ENCODE results near the gene APPL2.

The APPL2 gene

DNA sequence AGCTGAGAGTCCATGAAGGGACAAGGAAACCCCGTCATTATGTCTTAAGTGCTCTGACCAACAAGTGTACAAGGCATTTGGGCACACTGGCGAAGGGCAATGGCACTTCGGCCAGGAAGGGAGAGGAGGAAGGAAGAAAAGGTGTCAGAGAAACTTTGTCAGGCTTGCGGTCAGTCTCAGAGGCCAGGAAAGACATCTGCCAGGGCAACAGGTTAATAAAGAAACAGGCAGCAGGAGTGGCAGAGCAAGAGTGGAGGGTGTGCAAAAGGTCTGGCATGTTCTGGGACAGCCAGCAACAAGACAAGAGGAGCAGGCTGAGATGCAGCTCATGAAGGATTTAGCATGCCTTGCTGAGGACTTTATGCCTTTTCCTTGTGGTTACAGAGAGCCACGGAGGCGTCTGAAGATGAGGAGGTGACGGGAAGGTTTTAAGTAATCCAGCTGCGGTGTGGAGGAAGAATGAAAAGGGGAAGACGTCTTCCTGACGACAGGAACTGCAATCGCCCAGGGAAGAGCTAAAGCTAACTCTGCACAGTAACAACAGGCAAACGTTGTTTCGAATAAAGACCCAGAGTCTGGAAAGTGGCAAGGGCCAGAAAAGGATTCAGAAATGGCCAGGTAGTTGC, 13.1 kb downstream of the APPL2 start:
- no peak overlapping the region for H3K27ac ChIP-seq (ENCODE audit: low read length)
- H3K36me3 ChIP-seq (ENCODE audit: control insufficient read depth in 2 of 2, insufficient read depth in 2 of 2, low read length in 2 of 2) = peaks cover 16 to 35% of the 10 kb centered on the region in 2 donors
- H3K9me3 ChIP-seq (ENCODE audit: control insufficient read depth in 2 of 2, low read length in 2 of 2) = no peaks in the 10 kb centered on the region
- no peaks in the 10 kb centered on the region for H3K27me3 ChIP-seq (ENCODE audit: control insufficient read depth in 1 of 2, insufficient read depth in 2 of 2, low read length in 2 of 2)
- H3K4me3 ChIP-seq (ENCODE audit: low read length in 2 of 2) = no peak overlapping the region
- peaks cover 10% of the 10 kb centered on the region for H3K4me1 ChIP-seq (ENCODE audit: control insufficient read depth, insufficient read depth, low read length)
- H3K9ac ChIP-seq (ENCODE audit: low read length in 2 of 2) = no peak overlapping the region

DNA sequence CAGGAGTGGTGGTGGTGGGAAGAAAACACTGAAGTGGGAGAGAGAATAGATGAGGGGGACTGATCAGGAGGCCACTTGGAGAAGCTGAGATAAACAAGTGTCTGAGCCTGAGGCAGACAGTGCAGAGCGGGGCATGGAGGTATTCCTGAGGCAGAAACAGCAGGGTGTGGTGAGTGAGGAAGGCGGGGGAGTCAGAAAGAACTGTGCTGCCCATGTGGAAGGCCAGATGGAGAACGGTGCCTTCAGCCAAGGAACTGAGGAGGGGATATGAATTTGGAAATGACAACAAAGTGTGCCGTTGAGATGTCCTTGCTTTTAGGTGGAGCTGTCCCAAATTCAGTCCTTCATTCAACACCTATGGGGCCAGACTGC, 13.7 kb downstream of the APPL2 start:
- peaks cover 10% of the 10 kb centered on the region for H3K4me1 ChIP-seq (ENCODE audit: control insufficient read depth, insufficient read depth, low read length)
- no peak overlapping the region for H3K27ac ChIP-seq (ENCODE audit: low read length)
- H3K4me3 ChIP-seq (ENCODE audit: low read length in 2 of 2) = no peak overlapping the region
- no peaks in the 10 kb centered on the region for H3K9me3 ChIP-seq (ENCODE audit: control insufficient read depth in 2 of 2, low read length in 2 of 2)
- H3K36me3 ChIP-seq (ENCODE audit: control insufficient read depth in 2 of 2, insufficient read depth in 2 of 2, low read length in 2 of 2) = peaks cover 14 to 35% of the 10 kb centered on the region in 2 donors
- no peak overlapping the region for H3K9ac ChIP-seq (ENCODE audit: low read length in 2 of 2)
- H3K27me3 ChIP-seq (ENCODE audit: control insufficient read depth in 1 of 2, insufficient read depth in 2 of 2, low read length in 2 of 2) = no peaks in the 10 kb centered on the region

DNA sequence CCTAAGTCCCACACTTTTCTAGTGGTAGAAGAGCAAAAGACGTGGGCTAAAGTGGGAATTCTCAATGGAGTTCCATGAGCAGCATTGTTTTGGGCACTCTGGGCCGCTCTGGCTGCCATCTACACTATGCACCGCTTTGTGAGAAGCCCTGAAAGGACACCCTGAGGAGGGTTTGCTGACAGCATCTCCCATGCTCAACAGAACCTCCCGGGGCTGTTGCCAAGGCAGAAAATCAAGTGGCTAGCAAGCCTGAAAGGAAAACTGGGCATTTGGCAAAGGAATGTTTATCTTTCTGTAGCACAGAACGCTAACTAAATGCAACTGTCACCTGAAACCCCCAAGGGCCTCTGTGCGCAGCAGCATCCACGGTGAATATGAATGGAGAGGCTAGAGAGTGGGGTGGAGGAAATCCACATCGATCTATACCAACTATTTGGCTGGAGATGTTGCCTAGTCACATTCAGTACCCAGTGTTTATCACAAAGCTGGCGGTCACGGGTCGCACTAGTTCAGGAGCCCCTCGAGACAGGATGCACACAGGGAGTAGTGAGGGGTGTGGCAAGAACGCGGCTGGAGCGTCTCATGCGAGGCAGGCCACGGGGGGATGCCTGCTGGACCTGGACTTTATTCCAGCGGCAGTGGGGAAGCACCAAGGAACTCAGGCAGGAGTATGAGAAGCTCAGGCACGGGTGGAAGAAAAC, 14.2 kb downstream of the APPL2 start:
- H3K4me1 ChIP-seq (ENCODE audit: control insufficient read depth, insufficient read depth, low read length) = peaks cover 10% of the 10 kb centered on the region
- no peak overlapping the region for H3K9ac ChIP-seq (ENCODE audit: low read length in 2 of 2)
- H3K27me3 ChIP-seq (ENCODE audit: control insufficient read depth in 1 of 2, insufficient read depth in 2 of 2, low read length in 2 of 2) = no peaks in the 10 kb centered on the region
- no peak overlapping the region for H3K27ac ChIP-seq (ENCODE audit: low read length)
- no peaks in the 10 kb centered on the region for H3K9me3 ChIP-seq (ENCODE audit: control insufficient read depth in 2 of 2, low read length in 2 of 2)
- no peak overlapping the region for H3K4me3 ChIP-seq (ENCODE audit: low read length in 2 of 2)
- H3K36me3 ChIP-seq (ENCODE audit: control insufficient read depth in 2 of 2, insufficient read depth in 2 of 2, low read length in 2 of 2) = peaks cover 18 to 35% of the 10 kb centered on the region in 2 donors

DNA sequence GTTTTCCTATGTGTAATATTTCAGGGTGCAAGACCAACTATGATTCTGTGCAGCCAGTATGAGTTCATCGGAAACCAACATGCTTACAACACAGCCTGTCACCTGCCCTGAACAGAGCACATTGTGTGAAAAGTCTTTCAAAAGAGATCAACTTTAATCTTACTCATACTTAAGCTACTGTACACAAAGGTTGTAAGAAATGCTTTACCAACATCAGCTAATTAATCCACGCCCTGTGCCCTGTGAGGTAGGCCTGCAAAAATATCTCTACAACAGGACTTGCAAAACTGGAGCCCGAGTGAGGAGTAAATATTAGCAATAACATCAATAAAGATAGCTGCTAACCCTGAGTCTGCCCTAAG, 15.1 kb downstream of the APPL2 start:
- Histone ChIP-seq H3K4me3 (ENCODE audit: low read length in 2 of 2) (no peak overlapping the region), H3K9ac (ENCODE audit: low read length in 2 of 2) (no peak overlapping the region), H3K27ac (ENCODE audit: low read length) (no peak overlapping the region), H3K4me1 (ENCODE audit: control insufficient read depth, insufficient read depth, low read length) (peaks cover 7% of the 10 kb centered on the region), H3K27me3 (ENCODE audit: control insufficient read depth in 1 of 2, insufficient read depth in 2 of 2, low read length in 2 of 2) (no peaks in the 10 kb centered on the region), H3K36me3 (ENCODE audit: control insufficient read depth in 2 of 2, insufficient read depth in 2 of 2, low read length in 2 of 2) (peaks cover 21 to 35% of the 10 kb centered on the region in 2 donors), H3K9me3 (ENCODE audit: control insufficient read depth in 2 of 2, low read length in 2 of 2) (no peaks in the 10 kb centered on the region)

DNA sequence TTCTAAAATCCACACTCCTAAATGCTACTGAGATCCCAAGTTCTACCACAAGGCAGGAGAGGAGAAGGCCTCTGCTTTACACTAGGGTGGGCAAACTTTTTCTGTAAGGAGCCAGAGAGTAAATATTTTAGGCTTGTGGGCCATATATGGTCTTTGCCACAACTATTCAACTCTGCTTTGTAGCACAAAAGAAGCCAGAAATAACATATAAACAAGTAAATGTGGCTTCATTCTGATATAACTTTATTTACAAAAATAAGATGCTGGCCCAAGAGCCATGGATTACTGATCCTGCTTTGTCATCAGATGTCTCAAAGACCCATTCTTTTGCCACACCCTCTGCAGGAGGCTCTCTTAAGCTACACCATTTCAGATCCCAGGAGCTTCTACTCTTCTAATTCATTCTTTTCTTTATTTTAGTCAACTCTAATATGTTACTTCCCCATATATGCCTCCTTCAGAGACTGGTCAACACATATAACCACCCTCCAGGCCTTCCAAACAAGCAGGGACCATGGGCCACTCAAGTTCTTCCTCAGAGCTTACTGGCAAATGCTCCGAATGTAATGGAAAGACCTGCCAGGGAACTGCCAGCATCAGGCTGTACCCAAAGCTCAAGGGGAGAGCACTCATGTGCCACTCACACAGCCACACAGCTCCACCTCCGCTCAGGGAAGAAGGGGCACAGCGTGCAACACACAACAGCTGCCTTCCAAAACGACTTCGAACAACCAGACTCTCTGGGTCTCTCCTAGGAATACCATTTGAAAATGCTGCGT, 15.6 kb downstream of the APPL2 start:
- Histone ChIP-seq H3K27me3 (ENCODE audit: control insufficient read depth in 1 of 2, insufficient read depth in 2 of 2, low read length in 2 of 2) (no peaks in the 10 kb centered on the region), H3K36me3 (ENCODE audit: control insufficient read depth in 2 of 2, insufficient read depth in 2 of 2, low read length in 2 of 2) (peaks cover 22 to 35% of the 10 kb centered on the region in 2 donors), H3K4me1 (ENCODE audit: control insufficient read depth, insufficient read depth, low read length) (peaks cover 7% of the 10 kb centered on the region), H3K27ac (ENCODE audit: low read length) (no peak overlapping the region), H3K9me3 (ENCODE audit: control insufficient read depth in 2 of 2, low read length in 2 of 2) (no peaks in the 10 kb centered on the region), H3K9ac (ENCODE audit: low read length in 2 of 2) (no peak overlapping the region), H3K4me3 (ENCODE audit: low read length in 2 of 2) (no peak overlapping the region)

DNA sequence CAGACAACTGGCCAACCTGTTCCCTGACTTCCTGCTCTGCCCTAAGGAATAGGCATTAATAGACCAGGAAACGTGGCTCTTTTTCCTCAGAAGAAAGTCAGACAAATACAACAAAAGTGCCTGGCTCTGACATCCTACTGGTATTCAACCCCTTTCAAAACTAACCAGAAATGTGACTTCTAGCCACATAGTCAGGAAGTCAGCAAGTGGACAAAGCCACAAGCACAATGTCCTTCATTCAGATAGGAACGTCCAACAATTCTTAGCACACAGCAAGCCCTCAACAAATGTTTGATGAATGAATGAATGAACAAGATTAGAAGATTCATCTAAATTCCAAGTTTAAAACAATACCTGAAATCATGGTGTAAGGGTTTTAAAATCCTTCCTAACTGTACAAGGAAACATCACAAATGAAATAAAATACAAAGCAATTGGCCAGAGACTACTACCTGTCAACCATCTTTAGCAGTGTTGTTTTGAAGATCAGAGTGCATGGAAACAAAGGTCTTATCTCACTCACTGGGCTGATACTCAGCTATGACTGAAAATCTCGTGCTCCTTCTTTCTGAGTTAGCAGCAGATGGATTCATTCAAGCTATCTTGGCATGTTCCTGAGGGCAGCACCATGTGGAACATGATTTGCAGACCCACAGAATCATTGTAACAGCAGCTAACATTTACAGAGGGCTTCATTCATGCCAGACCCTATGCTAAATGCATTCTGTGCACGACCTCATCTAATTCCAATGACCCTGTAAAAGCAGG, 16.5 kb downstream of the APPL2 start:
- peaks cover 7% of the 10 kb centered on the region for H3K4me1 ChIP-seq (ENCODE audit: control insufficient read depth, insufficient read depth, low read length)
- no peaks in the 10 kb centered on the region for H3K27me3 ChIP-seq (ENCODE audit: control insufficient read depth in 1 of 2, insufficient read depth in 2 of 2, low read length in 2 of 2)
- no peak overlapping the region for H3K9ac ChIP-seq (ENCODE audit: low read length in 2 of 2)
- H3K9me3 ChIP-seq (ENCODE audit: control insufficient read depth in 2 of 2, low read length in 2 of 2) = no peaks in the 10 kb centered on the region
- H3K36me3 ChIP-seq (ENCODE audit: control insufficient read depth in 2 of 2, insufficient read depth in 2 of 2, low read length in 2 of 2) = peaks cover 26 to 38% of the 10 kb centered on the region in 2 donors
- no peak overlapping the region for H3K4me3 ChIP-seq (ENCODE audit: low read length in 2 of 2)
- H3K27ac ChIP-seq (ENCODE audit: low read length) = peak overlapping the region; percentile 2

DNA sequence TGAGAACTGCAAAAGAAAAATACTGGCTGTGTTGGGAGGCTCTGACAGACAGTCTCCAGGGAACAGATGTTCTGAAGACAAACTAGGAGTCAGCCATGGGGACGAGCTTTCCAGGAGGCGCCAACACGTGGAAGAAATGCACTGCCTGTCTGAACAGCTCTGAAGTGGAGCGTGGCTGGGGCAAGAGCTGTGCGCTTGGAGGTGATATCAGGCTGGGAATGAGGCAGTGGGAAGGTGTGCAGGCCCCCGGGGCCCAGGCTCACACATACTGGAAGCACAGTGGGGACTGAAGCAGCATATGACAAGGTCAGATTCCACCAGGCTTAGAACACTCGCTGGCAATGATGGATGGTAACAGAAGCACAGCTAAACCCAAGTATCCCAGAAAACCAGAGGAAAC, 17.5 kb downstream of the APPL2 start:
- no peaks in the 10 kb centered on the region for H3K9me3 ChIP-seq (ENCODE audit: control insufficient read depth in 2 of 2, low read length in 2 of 2)
- H3K4me3 ChIP-seq (ENCODE audit: low read length in 2 of 2) = no peak overlapping the region
- H3K36me3 ChIP-seq (ENCODE audit: control insufficient read depth in 2 of 2, insufficient read depth in 2 of 2, low read length in 2 of 2) = peaks cover 24 to 34% of the 10 kb centered on the region in 2 donors
- H3K4me1 ChIP-seq (ENCODE audit: control insufficient read depth, insufficient read depth, low read length) = peaks cover 7% of the 10 kb centered on the region
- H3K27ac ChIP-seq (ENCODE audit: low read length) = no peak overlapping the region
- H3K27me3 ChIP-seq (ENCODE audit: control insufficient read depth in 1 of 2, insufficient read depth in 2 of 2, low read length in 2 of 2) = no peaks in the 10 kb centered on the region
- no peak overlapping the region for H3K9ac ChIP-seq (ENCODE audit: low read length in 2 of 2)

DNA sequence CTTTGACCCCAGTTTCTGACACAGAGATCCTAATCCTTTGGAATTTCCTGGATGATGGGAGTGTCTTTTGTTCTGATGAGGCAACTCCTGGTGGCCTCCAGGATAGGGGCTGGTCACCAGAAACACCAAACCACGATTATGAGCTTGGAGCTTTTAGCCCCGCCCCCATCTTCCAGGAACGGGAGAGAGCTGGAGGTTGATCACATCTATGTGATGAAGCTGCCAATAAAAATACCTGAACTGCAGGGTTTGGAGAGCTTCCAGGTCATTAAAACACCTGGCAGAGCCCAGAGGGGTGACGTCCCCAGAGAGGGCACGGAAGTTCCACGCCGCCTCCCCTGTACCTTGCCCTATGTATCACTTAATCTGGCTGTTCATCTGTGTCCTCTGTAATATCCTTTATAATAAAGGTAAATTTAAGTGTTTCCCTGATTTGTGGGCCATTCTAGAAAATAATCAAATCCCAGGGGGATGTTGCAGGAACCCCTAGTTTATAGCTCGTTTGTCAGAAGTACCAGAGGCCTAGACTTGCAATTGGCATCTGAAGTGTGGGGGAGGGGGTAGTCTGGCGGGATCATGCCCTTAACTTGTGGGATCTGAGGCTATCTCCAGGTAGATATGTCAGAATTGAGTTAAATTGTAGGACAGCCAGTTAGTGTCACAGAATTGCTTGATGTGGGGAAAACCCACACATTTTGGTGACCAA, 21.2 kb downstream of the APPL2 start:
- Histone ChIP-seq H3K9ac (ENCODE audit: low read length in 2 of 2) (no peak overlapping the region), H3K27me3 (ENCODE audit: control insufficient read depth in 1 of 2, insufficient read depth in 2 of 2, low read length in 2 of 2) (no peaks in the 10 kb centered on the region), H3K9me3 (ENCODE audit: control insufficient read depth in 2 of 2, low read length in 2 of 2) (no peaks in the 10 kb centered on the region), H3K27ac (ENCODE audit: low read length) (no peak overlapping the region), H3K4me3 (ENCODE audit: low read length in 2 of 2) (no peak overlapping the region), H3K4me1 (ENCODE audit: control insufficient read depth, insufficient read depth, low read length) (peaks cover 7% of the 10 kb centered on the region), H3K36me3 (ENCODE audit: control insufficient read depth in 2 of 2, insufficient read depth in 2 of 2, low read length in 2 of 2) (peaks cover 19 to 33% of the 10 kb centered on the region in 2 donors)

DNA sequence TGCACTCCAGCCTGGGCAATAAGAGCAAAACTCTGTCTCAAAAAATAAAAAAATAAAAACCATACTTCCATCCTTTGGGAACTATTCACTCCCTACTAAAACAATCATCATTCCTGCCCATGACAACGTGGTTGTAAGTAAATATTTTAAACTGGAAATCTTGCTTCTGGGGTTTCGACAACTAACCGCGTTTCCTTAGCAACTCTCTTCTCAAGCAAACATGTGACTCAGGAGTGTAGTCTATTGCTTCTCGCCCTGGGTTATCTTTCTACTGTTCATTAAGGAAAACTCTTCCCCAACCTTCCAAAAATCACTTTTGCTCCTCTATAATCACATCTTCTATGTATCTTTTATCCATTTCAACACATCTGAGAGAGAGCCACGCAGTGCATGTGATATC, 21.8 kb downstream of the APPL2 start:
- peaks cover 20 to 33% of the 10 kb centered on the region in 2 donors for H3K36me3 ChIP-seq (ENCODE audit: control insufficient read depth in 2 of 2, insufficient read depth in 2 of 2, low read length in 2 of 2)
- no peaks in the 10 kb centered on the region for H3K27me3 ChIP-seq (ENCODE audit: control insufficient read depth in 1 of 2, insufficient read depth in 2 of 2, low read length in 2 of 2)
- no peak overlapping the region for H3K27ac ChIP-seq (ENCODE audit: low read length)
- H3K4me3 ChIP-seq (ENCODE audit: low read length in 2 of 2) = no peak overlapping the region
- no peak overlapping the region for H3K9ac ChIP-seq (ENCODE audit: low read length in 2 of 2)
- H3K9me3 ChIP-seq (ENCODE audit: control insufficient read depth in 2 of 2, low read length in 2 of 2) = no peaks in the 10 kb centered on the region
- peaks cover 7% of the 10 kb centered on the region for H3K4me1 ChIP-seq (ENCODE audit: control insufficient read depth, insufficient read depth, low read length)

DNA sequence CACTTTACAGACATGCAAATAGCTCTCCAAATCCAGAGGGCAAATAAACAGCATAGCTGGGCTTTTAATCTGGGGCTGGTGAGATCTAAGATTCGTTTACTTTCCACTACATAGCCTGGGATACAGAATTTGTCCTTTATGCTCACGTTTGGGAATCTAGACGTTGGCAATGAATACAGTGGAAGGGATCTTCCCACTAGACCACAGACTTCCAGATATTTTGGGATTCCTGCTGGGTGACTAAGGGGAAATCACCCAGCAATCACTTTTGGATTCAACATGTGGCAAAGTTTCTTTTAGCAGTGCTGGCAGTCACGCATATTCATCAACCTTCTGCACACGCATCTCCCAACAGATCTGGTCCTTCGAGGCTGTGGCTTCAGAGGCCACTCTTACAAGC, 23.5 kb downstream of the APPL2 start:
- H3K36me3 ChIP-seq (ENCODE audit: control insufficient read depth in 2 of 2, insufficient read depth in 2 of 2, low read length in 2 of 2) = peaks cover 30 to 40% of the 10 kb centered on the region in 2 donors
- H3K9me3 ChIP-seq (ENCODE audit: control insufficient read depth in 2 of 2, low read length in 2 of 2) = no peaks in the 10 kb centered on the region
- no peaks in the 10 kb centered on the region for H3K4me1 ChIP-seq (ENCODE audit: control insufficient read depth, insufficient read depth, low read length)
- H3K27me3 ChIP-seq (ENCODE audit: control insufficient read depth in 1 of 2, insufficient read depth in 2 of 2, low read length in 2 of 2) = no peaks in the 10 kb centered on the region
- no peak overlapping the region for H3K4me3 ChIP-seq (ENCODE audit: low read length in 2 of 2)
- no peak overlapping the region for H3K9ac ChIP-seq (ENCODE audit: low read length in 2 of 2)
- no peak overlapping the region for H3K27ac ChIP-seq (ENCODE audit: low read length)
